Mucosa of descending colon (tissue), 3 donors: ENCODE data around the gene SUCLG2. TPM values are rescaled to one million over a fixed set of nuclear protein-coding genes. Genes with fewer than 3 reads are reported as not detected.

Experiments used
- ATAC-seq: fragments of 200-7000 bp; cut with Tn5 transposase; one replicate; pipeline ENCODE4 v1.9.1; 2020; ENCODE audit warnings: mild to moderate bottlenecking, moderate library complexity
- DNase-seq, 3 donors: peaks; one replicate each; pipeline ENCODE4 v3.0.0-alpha.2; 2020
- H3K36me3 ChIP-seq: fragments of 200-600 bp; one replicate; pipeline ENCODE4 v1.8.0; 2021; ENCODE audit warnings: low read depth, mild to moderate bottlenecking
- H3K4me1 ChIP-seq: fragments of 200-600 bp; one replicate; pipeline ENCODE4 v1.8.0; 2021; ENCODE audit warnings: low read depth, mild to moderate bottlenecking
- H3K4me3 ChIP-seq: fragments of 200-600 bp; one replicate; pipeline ENCODE4 v1.8.0; 2021; ENCODE audit warnings: mild to moderate bottlenecking
- H3K9me3 ChIP-seq: fragments of 200-600 bp; one replicate; pipeline ENCODE4 v1.8.0; 2021; ENCODE audit warnings: mild to moderate bottlenecking
- CTCF ChIP-seq: fragments of 200-600 bp; IDR thresholded peaks from one replicate; pipeline ENCODE4 v1.8.0; 2022; ENCODE audit warnings: antibody characterized with exemption, mild to moderate bottlenecking
- intact Hi-C, 2 donors: fragments of 100-400 bp; cut with DNase I in 1 of 2; cut with micrococcal nuclease in 1 of 2; formaldehyde crosslinking; loops; one replicate each; pipeline versions ENCODE4 v1.11.0 to v1.11.1; 2022; cut with DNase I, micrococcal nuclease
- total RNA-seq, 3 donors: library from RNA; stranded (reverse); fragmentation: NEBNext Ultra II Directional in 2 of 3; extraction: Animal tissue kit (Norgen Biotek cat#: 25700) in 2 of 3; gene quantifications; one replicate each; pipeline versions ENCODE4 v1.2.1 to v1.2.4, GENCODE V29; 2021 to 2023
- donor health status: DM: no; HTN: no; CAD: no; lungs with moderate emphysema.
- donor health status: DM: no; HTN: no; CAD: no.
- donor health status: DM: no; HTN: yes; CAD: no.

The SUCLG2 gene
- total RNA-seq, 3 donors from 2014 or later: 136 to 238 (median 153) TPM

DNA sequence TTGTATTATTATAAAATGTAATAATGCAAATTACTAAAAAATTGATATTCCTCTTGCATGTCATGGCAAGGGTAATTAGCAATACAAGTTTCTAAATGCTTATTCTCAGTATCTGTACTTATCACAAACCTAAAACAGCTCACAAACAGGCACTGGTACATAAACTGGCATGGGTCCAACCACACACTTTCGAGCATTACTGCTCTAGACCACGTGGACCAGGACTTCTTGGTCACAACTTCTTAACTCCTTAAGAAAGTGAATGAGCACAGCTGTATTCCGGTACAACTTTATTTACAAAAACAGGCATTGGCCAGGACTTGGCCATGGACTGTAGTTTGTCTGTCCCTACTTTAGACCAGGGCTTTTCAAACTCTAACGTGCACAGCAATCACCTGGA, 173.3 kb downstream of the SUCLG2 start:
- no peaks in the 10 kb centered on the region for H3K36me3 ChIP-seq
- H3K9me3 ChIP-seq: no peaks in the 10 kb centered on the region
- ATAC-seq (no peak), DNase-seq (no peak)
- intact Hi-C loops: no loop called here
- TF ChIP-seq CTCF: no peak
- no peak overlapping the region for H3K4me3 ChIP-seq
- H3K4me1 ChIP-seq: no peaks in the 10 kb centered on the region

GRCh38 chr3:67478423-67478822, 176.0 kb downstream of the SUCLG2 start:
- intact Hi-C loops: no loop called here
- no peaks in the 10 kb centered on the region for H3K9me3 ChIP-seq
- no peaks in the 10 kb centered on the region for H3K36me3 ChIP-seq
- no peaks in the 10 kb centered on the region for H3K4me1 ChIP-seq
- no peak overlapping the region for H3K4me3 ChIP-seq
- no peak for TF ChIP-seq CTCF
- DNase-seq (no peak), ATAC-seq (no peak)

DNA sequence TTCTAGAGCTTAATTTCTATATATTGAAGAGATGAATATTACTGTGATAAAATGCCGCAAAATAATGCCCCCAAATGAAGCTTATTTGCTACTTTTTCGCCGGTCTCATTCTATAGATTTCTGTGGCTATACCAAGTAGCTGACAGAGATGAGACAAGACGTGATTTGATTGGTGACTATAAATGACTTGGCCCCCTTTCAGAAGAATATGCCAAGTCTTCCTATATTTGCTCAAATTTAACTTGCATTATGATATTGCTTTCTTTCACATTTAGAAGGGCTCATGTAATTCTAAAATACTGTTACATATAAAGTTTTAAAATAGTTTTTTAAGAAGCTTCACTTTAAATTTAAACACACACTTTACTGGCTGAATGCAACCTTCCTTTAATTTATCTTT, 180.1 kb downstream of the SUCLG2 start:
- TF ChIP-seq CTCF: no peak
- H3K4me3 ChIP-seq: no peak overlapping the region
- DNase-seq: no peak
- ATAC-seq: no peak
- intact Hi-C loops: no loop called here
- H3K4me1 ChIP-seq: no peaks in the 10 kb centered on the region
- no peaks in the 10 kb centered on the region for H3K36me3 ChIP-seq
- no peaks in the 10 kb centered on the region for H3K9me3 ChIP-seq

GRCh38 chr3:67472674-67473201, 181.7 kb downstream of the SUCLG2 start:
- H3K4me1 ChIP-seq: no peaks in the 10 kb centered on the region
- DNase-seq (no peak), ATAC-seq (no peak)
- H3K4me3 ChIP-seq: no peak overlapping the region
- TF ChIP-seq CTCF: no peak
- intact Hi-C loops: no loop called here
- H3K9me3 ChIP-seq: no peaks in the 10 kb centered on the region
- no peaks in the 10 kb centered on the region for H3K36me3 ChIP-seq

GRCh38 chr3:67470207-67470606, 184.2 kb downstream of the SUCLG2 start:
- intact Hi-C loops: no loop called here
- Histone ChIP-seq H3K4me3 (no peak overlapping the region), H3K9me3 (no peaks in the 10 kb centered on the region), H3K4me1 (no peaks in the 10 kb centered on the region), H3K36me3 (no peaks in the 10 kb centered on the region)
- DNase-seq: no peak
- ATAC-seq: no peak
- TF ChIP-seq CTCF: no peak

- intact Hi-C loops: no loop called here
- ATAC-seq (no peak), DNase-seq (no peak)
- no peak overlapping the region for H3K4me3 ChIP-seq
- H3K9me3 ChIP-seq: no peaks in the 10 kb centered on the region
- H3K4me1 ChIP-seq: no peaks in the 10 kb centered on the region
- no peak for TF ChIP-seq CTCF
- no peaks in the 10 kb centered on the region for H3K36me3 ChIP-seq
These were observed 185.9 kb downstream of the SUCLG2 start for GRCh38 chr3:67468511-67468910.
